ENCODE data around the gene AP3S2.
A peak's percentile ranks its signal among the peaks of the same experiment; 100 is the strongest.
"Not testable (repeated sequence)": the region's sequence is repeated elsewhere in the genome, so short reads cannot be mapped to it uniquely, and the experiment has no call there.

AP3S2 gene

DNA sequence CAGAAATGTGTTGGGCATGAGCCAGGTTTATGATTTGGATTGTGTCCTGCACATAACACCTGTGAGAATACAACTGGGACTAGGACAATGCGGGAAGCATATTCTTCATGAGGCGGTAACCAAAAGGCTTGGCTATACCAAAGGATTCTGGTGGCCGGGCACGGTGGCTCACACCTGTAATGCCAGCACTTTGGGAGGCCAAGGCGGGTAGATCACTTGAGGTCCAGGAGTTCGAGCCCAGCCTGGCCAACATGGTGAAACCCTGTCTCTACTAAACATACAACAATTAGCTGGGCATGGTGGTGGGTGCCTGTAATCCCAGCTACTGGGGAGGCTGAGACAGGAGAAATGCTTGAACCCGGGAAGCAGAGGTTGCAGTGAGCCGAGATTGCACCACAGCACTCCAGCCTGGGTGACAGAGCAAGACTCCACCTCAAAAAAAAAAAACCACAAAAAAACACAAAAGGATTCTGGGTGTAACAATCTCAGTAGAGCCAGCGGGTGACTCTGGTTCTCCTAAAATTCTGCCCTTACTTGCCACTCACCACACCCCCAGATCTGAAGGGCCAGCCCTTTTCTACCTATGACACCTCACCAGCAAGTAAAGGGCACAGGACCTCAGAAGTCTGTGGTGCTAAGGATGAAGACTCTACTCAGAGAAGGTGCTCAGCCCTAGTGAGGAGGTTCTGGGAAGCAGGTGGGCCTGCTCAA lies 59.2 kb downstream of the AP3S2 start:
- not testable (repeated sequence) for DNase-seq (ENCODE audit: low spot score)

DNA sequence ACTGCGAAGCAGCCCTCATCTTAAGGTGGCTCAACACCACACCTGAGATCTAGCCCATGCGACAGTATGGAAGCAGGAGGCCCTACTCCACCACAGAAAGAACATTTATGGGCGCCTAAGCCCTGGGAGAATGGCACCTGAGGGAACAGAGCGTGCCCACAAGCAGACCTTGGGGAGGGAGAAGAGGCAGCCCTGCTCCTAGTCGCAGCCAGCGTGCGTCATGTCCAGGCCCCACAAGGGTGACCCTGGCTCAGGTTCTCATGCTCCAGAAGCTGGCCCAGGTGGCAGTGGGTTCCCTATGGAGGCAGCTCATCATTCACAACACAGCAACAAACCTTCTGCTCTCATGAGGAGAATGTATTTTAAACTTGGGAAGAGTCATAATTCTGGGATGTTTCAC lies 59.8 kb downstream of the AP3S2 start:
- DNase-seq (ENCODE audit: low spot score), result no peak

DNA sequence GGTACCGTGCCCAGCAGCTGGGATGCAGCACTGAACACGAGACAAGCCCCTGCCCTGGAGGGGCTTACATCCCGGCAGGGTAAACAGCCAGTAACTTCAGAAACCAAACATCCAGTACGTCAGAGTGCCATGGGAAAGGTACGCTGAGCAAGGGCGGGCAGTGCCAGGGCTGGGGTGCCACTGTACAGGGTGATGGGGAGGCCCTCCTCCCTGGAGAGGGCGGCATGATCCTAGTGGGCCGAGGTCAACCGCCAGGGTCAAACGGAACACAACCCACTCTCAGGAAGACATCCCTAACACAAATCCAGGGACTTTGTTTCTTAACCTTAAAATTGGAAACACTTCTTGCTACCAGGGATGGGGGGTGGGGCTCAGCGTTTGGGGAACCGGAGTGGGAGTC lies 63.2 kb downstream of the AP3S2 start:
- no peak for DNase-seq (ENCODE audit: low spot score)

DNA sequence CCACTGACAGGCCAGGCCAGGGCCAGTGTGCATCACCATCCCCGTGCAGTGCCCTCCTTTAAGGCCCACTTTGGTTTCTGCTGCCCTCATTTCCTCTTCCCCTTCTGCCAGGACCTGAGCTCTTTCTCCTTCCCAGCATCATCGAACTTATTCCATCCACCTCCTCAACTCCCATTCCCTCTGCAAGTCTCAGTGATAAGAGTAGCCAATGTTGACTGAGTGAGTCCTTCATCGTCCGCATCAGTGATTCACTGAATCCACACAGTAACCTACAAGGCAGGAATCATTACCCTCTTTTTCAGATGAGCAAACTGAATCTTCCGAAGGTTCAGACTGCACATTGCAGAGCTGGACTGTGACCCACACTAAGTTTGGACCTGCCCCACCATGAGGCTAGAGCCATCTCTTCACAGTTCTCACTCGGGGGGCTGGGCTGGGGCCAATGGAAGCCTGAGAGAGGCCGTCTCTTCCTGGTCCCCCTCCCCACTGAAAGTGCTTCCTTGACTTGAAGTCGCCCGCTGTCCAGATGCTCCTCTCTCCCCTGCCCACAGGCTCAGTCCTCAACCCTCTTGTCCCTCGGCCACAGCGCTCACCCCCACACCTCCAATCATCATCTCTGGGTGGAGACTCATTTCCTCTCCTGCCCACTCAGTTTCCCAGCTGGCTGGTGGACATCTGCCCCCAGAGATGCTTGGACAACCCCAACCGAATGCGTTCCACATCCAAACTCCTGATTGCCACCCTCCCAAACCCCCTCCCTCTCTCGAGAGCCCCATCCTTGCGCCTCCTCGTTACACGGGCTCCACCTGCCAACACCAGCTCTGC lies 64.0 kb downstream of the AP3S2 start:
- no peak for DNase-seq (ENCODE audit: low spot score)

DNA sequence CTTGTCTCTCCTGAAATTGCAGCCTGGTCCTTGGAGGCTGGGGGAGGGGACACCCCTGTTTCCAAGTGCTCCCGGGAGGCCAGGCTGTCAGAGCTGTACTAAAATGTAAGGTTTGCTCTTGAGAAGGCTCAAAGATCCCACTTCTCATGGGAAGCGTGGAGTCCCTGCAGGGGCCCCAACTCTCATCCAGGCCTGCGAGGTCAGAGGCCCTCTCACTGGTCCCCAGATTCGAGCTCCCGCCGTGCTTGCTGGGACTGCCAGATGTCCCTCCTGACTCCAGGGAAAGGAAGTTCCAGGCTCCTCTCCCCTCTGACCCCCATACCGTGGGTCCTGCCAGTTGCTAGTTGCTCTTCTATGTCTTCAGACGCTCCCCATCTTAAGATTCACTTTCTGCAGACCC lies 64.6 kb downstream of the AP3S2 start:
- no peak for DNase-seq (ENCODE audit: low spot score)

DNA sequence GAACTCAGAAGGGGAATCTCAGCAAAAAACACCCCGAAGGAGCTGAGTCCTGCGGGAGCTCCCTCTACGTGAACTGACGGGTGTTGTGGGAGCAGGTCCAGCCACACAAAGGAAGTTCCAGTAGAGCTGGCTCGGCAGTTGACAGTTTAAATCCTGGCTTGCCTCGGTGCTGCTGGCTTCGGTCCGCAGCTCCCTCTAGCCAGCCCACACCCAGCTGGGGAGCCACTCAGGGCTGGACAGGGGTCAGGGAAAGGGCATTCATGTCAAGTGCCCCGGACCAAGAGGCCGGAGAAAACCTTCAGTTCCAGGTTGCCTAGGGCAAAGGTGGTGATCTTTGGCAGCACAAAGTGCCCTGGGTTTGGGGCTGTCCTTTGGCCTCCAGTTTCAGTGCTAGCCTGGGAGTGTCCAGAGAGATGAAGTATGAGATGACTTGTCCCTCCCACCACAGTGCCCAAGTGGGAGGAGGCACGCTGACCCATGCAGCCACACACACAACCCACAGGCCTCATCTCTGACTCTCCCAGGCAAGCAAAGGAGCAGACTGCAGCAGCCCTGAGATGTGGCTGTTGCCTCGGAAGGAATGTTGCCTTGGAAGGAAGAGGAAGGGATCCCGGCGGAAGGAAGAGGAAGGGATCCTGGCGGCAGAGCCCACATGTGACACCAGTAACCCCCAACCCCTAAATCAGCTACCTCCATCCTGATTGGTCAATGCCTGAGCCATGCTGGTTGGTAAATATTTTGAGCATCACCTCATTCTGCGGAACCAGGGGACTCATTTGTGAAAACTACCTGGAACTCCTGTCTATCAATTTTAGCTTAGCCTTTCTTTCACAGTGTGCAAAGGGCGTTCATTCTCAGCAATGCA lies 65.3 kb downstream of the AP3S2 start:
- peak; percentile 26 for DNase-seq (ENCODE audit: low spot score)

DNA sequence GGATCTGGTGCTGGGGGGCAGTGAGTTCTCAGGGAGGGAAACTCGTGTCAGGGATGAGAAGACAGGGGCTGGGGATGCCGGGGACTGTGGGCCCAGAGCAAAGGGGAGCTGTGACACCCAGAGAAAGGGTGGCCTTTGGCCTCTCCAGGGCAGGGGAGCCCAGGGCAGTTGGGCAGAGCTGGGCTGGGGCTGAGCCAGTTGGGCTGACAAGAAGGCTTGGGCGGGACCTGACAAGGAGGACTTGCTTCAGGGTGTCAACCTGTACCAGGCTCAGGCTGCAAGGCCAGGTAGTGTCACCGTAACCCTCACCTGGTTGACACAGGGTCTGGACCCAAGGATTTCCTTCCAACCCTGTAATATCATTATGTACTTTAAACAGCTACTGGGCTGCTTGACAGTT lies 66.0 kb downstream of the AP3S2 start:
- peak; percentile 30 for DNase-seq (ENCODE audit: low spot score)

DNA sequence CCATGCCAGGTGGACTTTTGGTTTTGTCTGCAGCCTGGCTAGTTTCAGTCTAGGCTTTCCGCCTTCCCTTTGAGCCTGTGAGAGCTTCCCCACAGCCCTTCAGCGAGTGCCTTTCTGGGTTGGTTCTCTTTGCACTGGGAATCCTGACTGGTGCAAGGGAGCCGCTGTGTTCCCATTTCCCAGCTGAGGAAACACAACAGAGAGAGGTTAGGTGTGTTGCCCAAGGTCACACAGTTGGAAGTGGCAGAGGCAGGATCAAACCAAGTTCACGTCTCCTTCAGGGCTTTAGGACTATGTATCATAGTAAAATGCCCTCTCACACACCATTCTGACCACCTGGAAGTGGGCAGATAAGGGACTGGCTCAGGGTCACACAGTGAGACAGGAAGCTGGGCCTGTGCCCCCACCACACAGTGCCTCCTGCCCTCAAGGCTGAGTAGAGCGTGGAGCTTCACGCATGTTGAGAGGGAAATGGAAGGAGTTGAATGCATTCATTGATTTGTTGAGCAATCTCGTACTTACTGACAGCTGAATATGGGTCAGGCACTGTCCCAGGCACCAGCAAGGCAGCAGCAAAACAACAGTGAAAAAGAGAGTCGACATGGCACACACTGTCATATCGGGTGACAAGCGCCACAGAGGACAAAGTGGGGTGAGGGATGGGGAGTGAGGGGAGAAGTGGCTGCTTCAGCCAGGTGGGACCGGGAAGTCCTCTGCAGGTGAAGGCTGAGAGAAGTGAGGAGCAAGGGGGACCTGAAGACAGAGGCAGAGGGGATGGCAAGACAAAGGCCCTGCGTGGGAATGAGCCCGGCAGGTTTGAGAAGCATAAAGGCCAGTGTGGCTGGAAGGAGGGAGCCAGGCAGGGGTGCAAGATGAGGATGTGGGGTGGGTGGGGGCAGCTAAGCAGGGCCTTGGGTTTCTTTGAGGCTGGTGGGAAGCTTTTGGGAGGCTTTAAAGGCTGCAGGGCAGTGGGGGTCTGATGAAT lies 66.8 kb downstream of the AP3S2 start:
- no peak for DNase-seq (ENCODE audit: low spot score)

DNA sequence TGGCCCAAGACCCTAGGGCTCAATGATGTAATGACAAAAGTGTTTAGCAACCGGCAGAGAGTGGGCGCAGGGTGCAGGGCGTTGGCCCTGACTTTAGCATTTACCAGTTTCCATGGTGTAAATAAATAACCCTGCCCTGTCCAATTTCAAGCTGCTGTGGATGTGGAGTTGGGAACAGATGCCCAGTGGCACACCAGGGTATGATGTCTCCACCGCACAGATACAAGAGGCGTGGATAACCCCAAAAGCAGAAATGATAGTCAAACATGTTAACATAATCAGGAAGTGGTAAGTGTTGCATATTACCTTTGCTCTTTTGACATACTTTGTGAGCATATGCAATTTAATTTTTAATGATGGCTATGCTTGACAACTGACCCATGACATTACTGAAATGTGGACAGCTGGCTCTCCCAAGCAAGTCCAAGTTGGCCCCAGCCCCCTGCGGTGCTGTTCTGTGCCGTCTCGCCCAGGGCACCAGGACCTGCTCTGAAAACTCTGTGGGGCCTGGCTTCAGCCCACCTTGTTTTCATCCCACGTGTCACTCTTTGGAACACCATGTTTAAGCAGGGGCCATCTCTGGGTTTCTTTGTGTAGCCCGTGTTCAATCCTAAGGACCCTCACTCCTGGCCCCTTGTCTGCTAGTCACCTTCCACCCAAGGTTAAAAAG lies 68.4 kb downstream of the AP3S2 start:
- no peak for DNase-seq (ENCODE audit: low spot score)

DNA sequence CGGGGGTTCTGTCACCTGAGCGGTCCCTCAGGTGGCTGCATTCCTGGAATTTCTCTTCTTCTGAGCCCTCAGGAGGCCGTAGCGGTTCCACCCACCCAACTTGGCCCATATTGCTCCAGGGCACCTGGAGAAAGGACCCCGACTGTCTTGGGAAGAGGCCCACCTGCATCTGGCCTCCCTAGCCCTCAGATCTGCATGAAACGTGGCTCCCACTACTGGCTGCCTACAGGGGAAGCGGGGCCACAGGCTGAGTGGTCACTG lies 69.3 kb downstream of the AP3S2 start:
- DNase-seq (ENCODE audit: low spot score), result no peak

DNA sequence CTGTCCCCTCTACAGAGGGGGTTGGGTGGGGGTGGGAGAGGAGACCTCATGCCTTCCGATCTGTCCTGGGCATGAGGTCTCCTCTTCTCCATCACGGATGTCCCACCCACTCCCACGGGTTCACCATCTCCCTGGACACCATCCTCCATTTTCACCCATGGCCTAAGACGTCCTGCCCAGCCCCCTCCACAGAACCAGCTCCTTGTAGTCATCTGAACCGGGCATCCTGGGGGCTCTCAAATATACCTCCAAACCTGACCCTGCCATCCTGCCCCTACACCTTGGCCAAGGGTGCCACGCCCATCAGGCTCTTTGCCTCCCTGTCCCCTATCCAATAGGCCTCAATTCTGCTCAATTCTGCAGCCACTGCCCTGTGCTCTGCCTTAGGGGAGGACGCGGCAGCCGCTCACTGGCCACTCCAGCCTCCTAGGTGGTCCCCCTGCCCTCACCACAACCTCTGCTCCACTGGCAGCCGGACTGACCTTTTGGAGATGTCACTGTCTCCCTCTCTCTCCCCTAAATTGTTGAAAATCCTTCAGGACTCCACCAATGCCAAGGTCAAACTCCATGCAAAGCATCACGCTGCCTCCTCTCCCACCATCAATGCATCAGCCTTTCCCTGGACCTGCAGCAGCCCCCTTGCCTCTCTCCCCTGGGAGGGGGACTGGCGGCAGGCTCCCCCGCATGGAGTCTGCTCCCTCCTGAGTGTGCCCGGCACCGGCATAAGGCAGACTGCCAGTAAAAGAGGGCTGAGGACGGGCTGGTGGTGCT lies 69.8 kb downstream of the AP3S2 start:
- DNase-seq (ENCODE audit: low spot score), result peak; percentile 29

DNA sequence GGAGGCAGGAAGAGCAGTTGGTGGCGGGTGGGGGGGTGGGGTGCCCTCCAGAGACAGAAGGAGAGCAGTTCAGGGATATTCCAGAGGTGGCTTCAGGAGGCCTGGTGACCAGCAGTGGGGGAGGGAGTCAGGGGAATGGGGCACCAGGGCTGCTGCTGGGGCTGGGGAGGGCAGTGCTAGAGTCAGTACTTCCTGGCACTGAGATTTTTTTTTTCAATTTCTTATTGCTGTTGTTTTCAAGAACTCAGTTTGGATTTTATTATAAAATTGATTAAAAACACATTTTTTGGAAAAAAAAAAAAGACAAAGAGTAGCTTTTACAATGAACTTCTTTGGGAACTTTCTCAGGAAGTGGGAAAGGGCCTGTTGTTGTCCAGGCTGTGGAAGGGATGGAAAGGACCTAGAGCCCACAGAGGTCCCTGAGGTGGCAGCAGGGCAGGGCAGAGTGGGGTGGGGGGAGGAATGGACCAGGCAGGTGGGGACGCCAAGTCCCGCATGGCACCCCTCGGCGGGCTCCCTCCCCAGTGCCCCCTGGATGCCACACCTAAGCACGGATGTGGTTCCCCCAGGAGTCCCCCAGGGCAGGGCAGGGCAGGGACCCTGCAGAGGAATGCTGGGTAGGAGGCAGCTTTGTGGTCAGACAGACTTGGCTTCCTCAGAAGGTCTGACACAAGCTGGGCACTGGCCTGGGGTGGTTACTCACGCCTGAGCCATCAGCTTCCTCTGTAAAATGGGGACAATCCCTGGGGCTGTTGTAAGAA lies 70.7 kb downstream of the AP3S2 start:
- DNase-seq (ENCODE audit: low spot score), result peak; percentile 54

DNA sequence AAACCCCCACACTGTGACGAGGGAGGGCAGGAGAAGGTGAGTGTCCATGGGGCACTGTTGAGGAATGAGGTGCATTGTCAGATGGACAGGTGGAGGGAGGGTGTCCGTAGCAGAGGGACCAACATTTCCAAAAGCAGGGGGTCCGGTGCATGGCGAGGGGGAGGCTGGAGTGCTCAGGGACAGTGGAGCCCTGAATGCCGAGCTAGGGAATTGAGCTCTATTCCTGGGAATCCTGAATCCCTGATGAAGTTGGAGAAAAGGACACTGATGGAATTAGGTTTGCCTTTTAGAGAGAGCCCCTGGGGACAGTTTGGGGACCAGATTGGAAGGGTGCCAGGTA lies 71.2 kb downstream of the AP3S2 start:
- no peak for DNase-seq (ENCODE audit: low spot score)

DNA sequence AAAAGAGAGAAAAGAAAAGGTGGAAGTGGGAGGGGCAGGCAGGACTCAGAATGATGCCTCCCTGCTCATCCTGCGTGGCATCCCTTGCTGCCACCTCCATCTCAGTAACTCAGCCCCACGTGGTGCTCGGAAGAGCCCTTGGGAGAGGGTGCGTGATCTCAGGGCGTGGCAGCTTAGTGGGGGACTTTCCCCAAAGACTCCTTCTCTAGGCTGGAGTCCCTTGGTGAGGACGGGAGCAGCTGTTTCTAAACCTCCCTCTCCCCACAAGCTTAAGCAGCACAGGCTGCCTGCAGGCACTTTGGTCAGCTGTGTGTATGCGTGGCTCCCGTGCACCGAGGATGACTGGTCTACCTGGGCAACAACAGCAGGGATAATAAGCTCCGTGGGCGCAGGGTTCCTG lies 71.8 kb downstream of the AP3S2 start:
- DNase-seq (ENCODE audit: low spot score), result peak; percentile 35

DNA sequence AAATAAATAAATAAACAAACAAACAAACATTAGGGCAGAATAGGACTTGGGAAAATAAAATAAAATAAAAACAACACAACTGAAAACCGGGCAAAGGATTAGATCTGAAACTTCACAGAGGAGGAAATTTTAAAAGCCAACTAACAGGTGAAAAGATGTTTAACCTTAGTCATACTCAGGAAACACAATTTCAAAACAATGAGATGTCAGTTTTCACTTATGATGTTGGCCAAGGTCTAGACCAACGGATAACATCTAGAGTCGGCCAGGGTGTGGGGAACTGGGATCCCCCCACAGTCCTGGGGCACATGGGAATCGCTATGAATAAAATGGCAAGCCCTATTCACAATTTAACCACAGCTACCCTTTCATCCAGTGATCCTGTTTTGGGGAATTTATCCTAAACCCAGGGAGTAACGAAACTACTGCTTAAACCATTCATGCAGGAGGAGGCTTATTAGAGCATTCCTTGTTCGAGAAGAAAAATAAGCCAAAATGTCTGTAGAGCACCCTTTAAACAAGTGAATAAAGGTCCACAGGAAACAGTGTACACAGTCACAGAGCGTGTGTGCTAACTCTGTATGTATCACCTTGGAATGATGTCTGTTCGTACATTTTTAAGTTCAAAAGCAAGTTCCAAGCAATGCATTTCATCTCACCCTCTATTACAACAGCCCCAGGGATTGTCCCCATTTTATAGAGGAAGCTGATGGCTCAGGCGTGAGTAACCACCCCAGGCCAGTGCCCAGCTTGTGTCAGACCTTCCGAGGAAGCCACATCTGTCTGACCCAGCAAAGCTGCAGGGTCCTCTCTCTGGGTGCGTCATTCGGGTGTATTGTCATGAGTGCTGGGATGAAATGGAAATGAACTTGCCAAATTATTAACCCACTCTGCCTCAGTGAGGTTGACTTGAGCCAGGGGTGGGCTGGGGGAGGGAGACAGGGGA lies 72.9 kb downstream of the AP3S2 start:
- DNase-seq (ENCODE audit: low spot score), result no peak

DNA sequence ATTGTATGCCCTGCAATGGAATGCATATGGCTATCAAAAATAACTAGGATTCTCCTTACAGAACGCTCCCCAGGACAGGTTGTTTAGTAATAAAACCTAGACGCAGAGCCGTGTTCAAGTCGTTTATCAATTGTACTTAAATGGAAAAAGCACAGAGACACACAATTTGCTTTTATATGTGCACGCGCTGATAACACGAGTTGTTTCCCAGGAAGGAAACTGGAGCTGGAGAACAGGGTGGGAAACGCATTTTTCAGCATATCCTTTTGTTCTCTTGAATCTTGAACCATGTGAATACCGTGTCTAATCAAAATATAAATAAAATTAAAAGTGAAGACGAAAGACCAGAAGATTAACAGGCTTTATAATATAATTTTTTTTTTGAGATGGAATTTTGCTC lies 75.5 kb downstream of the AP3S2 start:
- DNase-seq (ENCODE audit: low spot score), result no peak

DNA sequence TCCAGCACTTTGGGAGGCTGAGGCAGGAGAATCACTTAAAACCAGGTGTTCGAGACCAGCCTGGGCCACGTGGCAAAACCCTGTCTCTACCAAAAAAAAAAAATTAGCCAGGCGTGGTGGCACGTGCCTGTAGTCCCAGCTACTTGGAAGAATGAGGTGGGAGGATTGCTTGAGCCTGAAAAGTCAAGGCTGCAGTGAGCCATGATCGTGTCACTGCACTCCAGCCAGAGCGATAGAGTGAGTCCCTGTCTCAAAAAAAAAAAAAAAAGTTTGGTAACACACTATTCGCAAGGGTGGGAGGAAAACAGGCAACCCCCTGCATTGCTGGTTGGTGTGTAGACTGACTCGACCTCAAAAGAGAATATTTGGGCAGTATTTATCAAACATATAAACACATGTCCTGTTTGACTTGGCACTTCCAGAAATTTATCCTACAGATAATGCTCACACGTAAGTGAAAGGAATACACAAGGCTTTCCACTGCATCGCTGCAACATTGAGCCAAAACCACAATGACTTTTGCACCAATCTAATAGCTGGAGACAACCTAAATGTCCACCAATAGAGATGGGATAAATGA lies 76.0 kb downstream of the AP3S2 start:
- DNase-seq (ENCODE audit: low spot score), result no peak

DNA sequence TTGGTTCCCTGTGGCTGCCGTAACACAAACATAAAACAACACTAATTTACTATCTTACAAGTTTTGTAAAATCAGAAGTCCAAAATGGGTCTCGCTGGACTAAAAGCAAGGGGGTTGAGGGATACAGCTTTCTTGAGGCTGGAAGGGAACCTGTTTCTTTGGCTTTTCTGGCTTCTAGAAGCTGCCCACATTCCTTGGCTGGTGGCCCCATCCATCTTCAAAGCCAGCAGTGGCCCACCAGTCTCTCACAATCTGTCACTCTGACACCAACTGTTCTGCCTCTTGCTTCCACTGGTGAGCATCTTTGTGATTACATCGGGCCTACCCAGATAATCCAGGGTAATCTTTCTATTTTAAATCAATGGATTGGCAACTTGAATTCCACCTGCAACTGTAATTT lies 78.0 kb downstream of the AP3S2 start:
- DNase-seq (ENCODE audit: low spot score), result no peak

Measured in D341Med (cell line).